GM20000 (cell line): Measurements from ENCODE around the gene SDK2.

Source experiments
- DNase-seq: peaks from one replicate; pipeline ENCODE4 v3.0.0; 2012; ENCODE audit warnings: low spot score
- TF ChIP-seq, protein P1 (sequence below): IDR thresholded peaks from 2 replicates; pipeline ENCODE4 v1.5.1; 2012; ENCODE audit warnings: mild to moderate bottlenecking, control low read depth; ENCODE audit errors: extremely low read depth, missing control alignments

SDK2 gene

DNA sequence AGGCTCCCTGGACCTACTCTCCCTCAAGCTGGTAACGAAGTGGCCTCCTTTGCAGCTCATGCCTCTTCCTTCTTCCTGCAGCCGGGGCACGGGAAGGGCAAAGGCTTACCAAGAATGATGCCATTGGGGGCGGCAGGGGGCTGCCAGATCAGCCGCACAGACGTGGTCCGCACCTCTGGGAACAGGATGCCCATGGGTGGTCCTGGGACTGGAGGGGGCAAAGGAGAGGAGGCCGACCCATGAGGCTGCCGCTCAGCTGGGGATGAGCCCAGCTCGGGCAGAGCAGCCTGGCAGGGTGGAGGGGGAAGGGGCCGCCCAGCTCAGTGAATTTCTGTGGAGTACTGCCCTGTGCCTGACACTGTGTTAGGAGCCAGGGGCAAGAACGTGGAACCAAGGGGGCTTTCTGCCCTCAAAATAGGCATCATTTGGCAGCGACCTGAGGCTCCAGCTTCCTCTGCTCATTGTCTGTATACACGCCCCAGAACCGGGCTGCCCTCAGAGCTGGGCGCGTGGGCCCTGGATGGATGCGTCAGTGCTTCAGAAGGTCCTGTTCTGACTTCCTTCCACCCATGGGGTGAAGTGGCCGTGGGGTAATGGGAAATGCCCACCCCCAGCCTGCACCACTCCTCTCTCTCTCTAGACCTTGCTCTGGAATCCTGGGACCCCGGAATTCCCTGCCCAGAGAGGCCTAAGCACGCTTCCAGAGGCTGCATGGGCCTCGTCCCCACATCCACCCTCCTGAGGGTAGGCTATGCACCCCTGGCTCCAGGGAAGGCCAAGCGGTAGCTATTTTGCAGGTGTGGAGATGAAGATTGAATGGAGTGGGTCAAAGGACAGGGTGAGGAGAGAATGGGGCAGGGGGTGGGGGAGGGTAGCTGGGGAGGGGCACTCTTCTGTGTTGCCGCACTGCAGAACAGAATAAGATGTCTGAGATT, 252.6 kb downstream of the SDK2 start:
- DNase-seq, result no peak
- TF ChIP-seq, protein P1, sequence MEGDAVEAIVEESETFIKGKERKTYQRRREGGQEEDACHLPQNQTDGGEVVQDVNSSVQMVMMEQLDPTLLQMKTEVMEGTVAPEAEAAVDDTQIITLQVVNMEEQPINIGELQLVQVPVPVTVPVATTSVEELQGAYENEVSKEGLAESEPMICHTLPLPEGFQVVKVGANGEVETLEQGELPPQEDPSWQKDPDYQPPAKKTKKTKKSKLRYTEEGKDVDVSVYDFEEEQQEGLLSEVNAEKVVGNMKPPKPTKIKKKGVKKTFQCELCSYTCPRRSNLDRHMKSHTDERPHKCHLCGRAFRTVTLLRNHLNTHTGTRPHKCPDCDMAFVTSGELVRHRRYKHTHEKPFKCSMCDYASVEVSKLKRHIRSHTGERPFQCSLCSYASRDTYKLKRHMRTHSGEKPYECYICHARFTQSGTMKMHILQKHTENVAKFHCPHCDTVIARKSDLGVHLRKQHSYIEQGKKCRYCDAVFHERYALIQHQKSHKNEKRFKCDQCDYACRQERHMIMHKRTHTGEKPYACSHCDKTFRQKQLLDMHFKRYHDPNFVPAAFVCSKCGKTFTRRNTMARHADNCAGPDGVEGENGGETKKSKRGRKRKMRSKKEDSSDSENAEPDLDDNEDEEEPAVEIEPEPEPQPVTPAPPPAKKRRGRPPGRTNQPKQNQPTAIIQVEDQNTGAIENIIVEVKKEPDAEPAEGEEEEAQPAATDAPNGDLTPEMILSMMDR, result no peak

DNA sequence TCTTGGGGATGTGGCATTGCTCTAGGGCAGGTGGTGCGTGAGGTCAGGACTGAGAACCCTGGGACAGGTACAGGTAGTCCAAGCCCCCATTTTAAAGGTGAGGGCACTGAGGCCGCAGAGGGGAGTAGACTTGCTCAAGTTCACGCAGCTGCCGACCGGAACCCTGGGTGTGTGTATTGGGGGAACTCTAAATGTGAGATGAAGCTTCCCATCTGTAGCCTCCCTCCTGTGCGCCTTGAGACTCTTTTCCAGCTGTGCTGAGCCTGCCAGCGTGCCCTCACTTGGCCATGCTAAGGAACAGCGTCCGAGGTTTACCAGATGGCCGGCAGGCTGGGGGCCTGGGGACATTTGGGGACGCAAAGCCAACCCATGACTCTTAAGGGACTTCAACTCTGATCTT, 253.4 kb downstream of the SDK2 start:
- DNase-seq, result no peak
- TF ChIP-seq, protein P1, result no peak

DNA sequence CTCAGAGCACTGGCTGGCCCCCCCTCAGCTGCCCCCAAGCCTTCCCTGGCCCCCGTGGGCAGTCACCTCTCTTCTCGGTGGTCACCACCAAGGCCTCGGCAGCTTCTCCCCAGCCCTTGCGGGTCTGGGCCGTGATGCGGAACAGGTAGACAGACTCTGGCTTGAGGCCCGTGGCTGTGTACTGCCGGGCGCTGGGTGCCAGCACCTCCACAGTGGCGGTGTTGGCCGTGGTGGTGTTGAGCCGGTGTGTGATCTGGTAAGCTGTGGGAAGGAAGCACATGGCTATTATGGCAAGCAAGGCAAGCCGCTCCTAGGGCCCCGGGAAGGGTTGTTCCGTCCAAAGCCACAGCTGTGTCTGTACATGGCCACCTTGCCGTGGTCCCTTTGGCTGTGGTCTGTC, 254.0 kb downstream of the SDK2 start:
- TF ChIP-seq, protein P1, result no peak
- DNase-seq, result no peak

- TF ChIP-seq, protein P1, result no peak
- no peak for DNase-seq
These were observed 254.8 kb downstream of the SDK2 start for GRCh38 chr17:73389411-73389810.

GRCh38 chr17:73388578-73388905, 255.7 kb downstream of the SDK2 start:
- TF ChIP-seq, protein P1, result no peak
- DNase-seq, result no peak

GRCh38 chr17:73387746-73388577, 256.3 kb downstream of the SDK2 start:
- TF ChIP-seq, protein P1, result no peak
- DNase-seq, result no peak

- TF ChIP-seq, protein P1, result no peak
- DNase-seq, result no peak
These were observed 257.7 kb downstream of the SDK2 start for GRCh38 chr17:73386561-73386960.
